Astrocyte (in vitro differentiated cells and primary cell): ENCODE results near the gene ABTB2. TPM values are rescaled to one million over a fixed set of nuclear protein-coding genes. Genes with fewer than 3 reads are reported as not detected.

Source experiments
- DNase-seq: peaks from one replicate; pipeline ENCODE4 v3.0.0-alpha.2; 2010; ENCODE audit warnings: low read depth
- FAIRE-seq: peaks from 2 replicates; lab custom pipeline; 2011; peaks lifted over from hg19 to GRCh38; lab: Jason Lieb, UNC
- H2AFZ ChIP-seq: 2 replicates; pipeline ENCODE4 v1.6.0; 2012; ENCODE audit warnings: low read depth, low read length, inconsistent platforms
- H3K27ac ChIP-seq: 2 replicates; pipeline ENCODE4 v1.5.1; 2011; ENCODE audit warnings: low read depth, low read length, inconsistent platforms
- H3K27me3 ChIP-seq: 2 replicates; pipeline ENCODE4 v1.6.0; 2011; ENCODE audit warnings: low read length, inconsistent platforms; ENCODE audit not compliant: insufficient read depth
- H3K36me3 ChIP-seq: 2 replicates; pipeline ENCODE4 v1.5.1; 2011; ENCODE audit warnings: low read length, inconsistent platforms; ENCODE audit not compliant: insufficient read depth
- H3K4me1 ChIP-seq: 2 replicates; pipeline ENCODE4 v1.5.1; 2011; ENCODE audit warnings: low read length, inconsistent platforms; ENCODE audit not compliant: insufficient read depth
- H3K4me2 ChIP-seq: 2 replicates; pipeline ENCODE4 v1.6.0; 2012; ENCODE audit warnings: low read length, inconsistent platforms
- H3K4me3 ChIP-seq: 2 replicates; pipeline ENCODE4 v1.5.1; 2011; ENCODE audit warnings: low read depth, mild to moderate bottlenecking, low read length, inconsistent platforms; ENCODE audit not compliant: insufficient read depth
- H3K79me2 ChIP-seq: 2 replicates; pipeline ENCODE4 v1.6.0; 2012; ENCODE audit warnings: mild to moderate bottlenecking, low read length, inconsistent platforms; ENCODE audit not compliant: insufficient read depth
- H3K9ac ChIP-seq: 2 replicates; pipeline ENCODE4 v1.6.0; 2012; ENCODE audit warnings: mild to moderate bottlenecking, low read length, inconsistent platforms
- H3K9me3 ChIP-seq: 2 replicates; pipeline ENCODE4 v1.5.1; 2012; ENCODE audit warnings: low read depth, mild to moderate bottlenecking, low read length, inconsistent platforms; ENCODE audit not compliant: insufficient read depth
- H4K20me1 ChIP-seq: 2 replicates; pipeline ENCODE4 v1.6.0; 2012; ENCODE audit warnings: low read length, inconsistent platforms; ENCODE audit not compliant: insufficient read depth
- H3K27ac Mint-ChIP-seq: one replicate; pipeline ENCODE4 v1.8.0; 2021; ENCODE audit warnings: mild to moderate bottlenecking, mixed read lengths; ENCODE audit not compliant: unreplicated experiment
- H3K27me3 Mint-ChIP-seq: one replicate; pipeline ENCODE4 v1.8.0; 2021; ENCODE audit warnings: low read depth, mixed read lengths; ENCODE audit not compliant: unreplicated experiment
- H3K36me3 Mint-ChIP-seq: one replicate; pipeline ENCODE4 v1.8.0; 2021; ENCODE audit warnings: low read depth, mixed read lengths; ENCODE audit not compliant: unreplicated experiment
- H3K4me1 Mint-ChIP-seq: one replicate; pipeline ENCODE4 v1.8.0; 2021; ENCODE audit warnings: low read depth, mixed read lengths; ENCODE audit not compliant: unreplicated experiment
- H3K4me3 Mint-ChIP-seq: one replicate; pipeline ENCODE4 v1.8.0; 2021; ENCODE audit warnings: mild to moderate bottlenecking, moderate library complexity, mixed read lengths; ENCODE audit not compliant: unreplicated experiment
- H3K9me3 Mint-ChIP-seq: one replicate; pipeline ENCODE4 v1.8.0; 2021; ENCODE audit warnings: mild to moderate bottlenecking, mixed read lengths; ENCODE audit not compliant: unreplicated experiment
- EZH2 ChIP-seq: IDR thresholded peaks from 2 replicates; pipeline ENCODE4 v1.6.1; 2012; ENCODE audit warnings: mild to moderate bottlenecking, low read length, inconsistent platforms; ENCODE audit not compliant: insufficient read depth
- total RNA-seq: library from RNA; stranded (reverse); gene quantifications from 2 replicates; pipeline ENCODE4 v1.2.1, GENCODE V29; 2021
- TF ChIP-seq, protein P1 (sequence below): IDR thresholded peaks from 2 replicates; pipeline ENCODE4 v1.5.1; 2011; ENCODE audit warnings: low read depth, mild to moderate bottlenecking, inconsistent platforms, low read length, moderate library complexity; ENCODE audit not compliant: insufficient read depth

The ABTB2 gene
- total RNA-seq, 1 donor from 2014 or later, result 14.1 TPM

- H2AFZ ChIP-seq, result no peak overlapping the region
- no peak overlapping the region for H3K4me3 ChIP-seq
- no peaks in the 10 kb centered on the region for H3K9me3 ChIP-seq
- H3K9ac ChIP-seq, result no peak overlapping the region
- H3K27me3 ChIP-seq, result no peaks in the 10 kb centered on the region
- peaks cover 16% of the 10 kb centered on the region for H3K4me1 ChIP-seq
- no peak for TF ChIP-seq EZH2
- TF ChIP-seq, protein P1, sequence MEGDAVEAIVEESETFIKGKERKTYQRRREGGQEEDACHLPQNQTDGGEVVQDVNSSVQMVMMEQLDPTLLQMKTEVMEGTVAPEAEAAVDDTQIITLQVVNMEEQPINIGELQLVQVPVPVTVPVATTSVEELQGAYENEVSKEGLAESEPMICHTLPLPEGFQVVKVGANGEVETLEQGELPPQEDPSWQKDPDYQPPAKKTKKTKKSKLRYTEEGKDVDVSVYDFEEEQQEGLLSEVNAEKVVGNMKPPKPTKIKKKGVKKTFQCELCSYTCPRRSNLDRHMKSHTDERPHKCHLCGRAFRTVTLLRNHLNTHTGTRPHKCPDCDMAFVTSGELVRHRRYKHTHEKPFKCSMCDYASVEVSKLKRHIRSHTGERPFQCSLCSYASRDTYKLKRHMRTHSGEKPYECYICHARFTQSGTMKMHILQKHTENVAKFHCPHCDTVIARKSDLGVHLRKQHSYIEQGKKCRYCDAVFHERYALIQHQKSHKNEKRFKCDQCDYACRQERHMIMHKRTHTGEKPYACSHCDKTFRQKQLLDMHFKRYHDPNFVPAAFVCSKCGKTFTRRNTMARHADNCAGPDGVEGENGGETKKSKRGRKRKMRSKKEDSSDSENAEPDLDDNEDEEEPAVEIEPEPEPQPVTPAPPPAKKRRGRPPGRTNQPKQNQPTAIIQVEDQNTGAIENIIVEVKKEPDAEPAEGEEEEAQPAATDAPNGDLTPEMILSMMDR, result no peak
- no peaks in the 10 kb centered on the region for H3K79me2 ChIP-seq
- H3K4me2 ChIP-seq, result no peak overlapping the region
- Mint-ChIP-seq H3K27me3 (no peaks in the 10 kb centered on the region), H3K9me3 (no peaks in the 10 kb centered on the region), H3K4me1 (peaks cover 14% of the 10 kb centered on the region), H3K36me3 (peaks cover 2% of the 10 kb centered on the region), H3K27ac (no peak overlapping the region), H3K4me3 (no peak overlapping the region)
- FAIRE-seq (no peak), DNase-seq (no peak)
- H4K20me1 ChIP-seq, result no peaks in the 10 kb centered on the region
- no peaks in the 10 kb centered on the region for H3K36me3 ChIP-seq
- H3K27ac ChIP-seq, result no peak overlapping the region
These were observed 84.7 kb downstream of the ABTB2 start for GRCh38 chr11:34273099-34273498.

DNA sequence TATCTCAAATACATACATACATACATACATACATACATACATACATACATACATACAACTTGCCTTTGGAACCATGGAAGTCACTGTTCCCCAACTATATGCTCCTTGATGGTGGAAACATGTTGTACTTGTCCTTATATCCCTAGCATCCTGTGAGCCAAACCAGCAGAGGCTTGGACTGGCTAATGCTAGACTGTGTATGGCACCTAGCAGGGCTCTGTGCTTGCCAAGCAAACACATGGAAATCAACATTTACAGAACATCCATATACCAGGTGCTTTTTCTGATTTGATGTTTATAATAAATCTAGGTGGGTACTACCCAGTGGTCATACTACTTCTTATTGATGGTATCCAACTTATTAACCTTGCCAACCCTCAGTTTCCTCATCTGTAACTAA, 86.1 kb downstream of the ABTB2 start:
- Histone ChIP-seq H3K27me3 (no peaks in the 10 kb centered on the region), H3K79me2 (no peaks in the 10 kb centered on the region), H2AFZ (no peak overlapping the region), H3K4me2 (no peak overlapping the region), H4K20me1 (no peaks in the 10 kb centered on the region), H3K4me1 (peaks cover 20% of the 10 kb centered on the region), H3K9me3 (no peaks in the 10 kb centered on the region), H3K36me3 (no peaks in the 10 kb centered on the region), H3K9ac (no peak overlapping the region), H3K27ac (no peak overlapping the region), H3K4me3 (no peak overlapping the region)
- no peak for FAIRE-seq
- no peak for DNase-seq
- Mint-ChIP-seq H3K27me3 (no peaks in the 10 kb centered on the region), H3K4me3 (no peak overlapping the region), H3K4me1 (peaks cover 20% of the 10 kb centered on the region), H3K36me3 (no peaks in the 10 kb centered on the region), H3K27ac (no peak overlapping the region), H3K9me3 (no peaks in the 10 kb centered on the region)
- TF ChIP-seq, protein P1, result no peak
- TF ChIP-seq EZH2, result no peak

DNA sequence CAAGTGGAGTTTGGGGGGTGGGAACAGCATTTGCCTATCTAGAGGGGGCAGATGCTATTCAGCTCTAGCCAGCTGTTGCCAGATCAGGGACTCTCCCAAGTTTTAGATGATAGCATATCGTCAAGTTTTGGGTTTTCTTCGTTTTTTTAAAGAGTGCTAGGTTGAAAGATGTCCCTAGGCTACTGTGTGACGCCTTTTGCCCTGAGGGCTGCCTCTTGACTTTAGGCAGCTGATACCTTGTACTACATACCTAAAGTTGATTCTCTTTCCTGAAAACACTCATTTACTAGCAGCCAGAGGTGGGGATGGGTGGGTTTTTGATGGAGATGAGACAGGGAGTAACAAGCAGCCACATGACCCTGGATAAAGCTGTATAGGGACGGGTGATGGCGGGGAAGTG, 87.1 kb downstream of the ABTB2 start:
- Histone ChIP-seq H3K27ac (no peak overlapping the region), H3K4me2 (no peak overlapping the region), H3K9me3 (no peaks in the 10 kb centered on the region), H3K9ac (no peak overlapping the region), H4K20me1 (peaks cover 3% of the 10 kb centered on the region), H3K4me1 (peaks cover 27% of the 10 kb centered on the region), H3K36me3 (no peaks in the 10 kb centered on the region), H2AFZ (no peak overlapping the region), H3K27me3 (no peaks in the 10 kb centered on the region), H3K4me3 (no peak overlapping the region), H3K79me2 (no peaks in the 10 kb centered on the region)
- DNase-seq (no peak), FAIRE-seq (no peak)
- no peak for TF ChIP-seq EZH2
- TF ChIP-seq, protein P1, result no peak
- Mint-ChIP-seq H3K27ac (no peak overlapping the region), H3K4me3 (no peak overlapping the region), H3K4me1 (peaks cover 30% of the 10 kb centered on the region), H3K36me3 (no peaks in the 10 kb centered on the region), H3K9me3 (no peaks in the 10 kb centered on the region), H3K27me3 (no peaks in the 10 kb centered on the region)
